DMS153 treated with DMSO at 0.1 percent for 48 hours (cell line): ENCODE data around the gene CEP89.
"Not testable (repeated sequence)": the region's sequence is repeated elsewhere in the genome, so short reads cannot be mapped to it uniquely, and the experiment has no call there.

Source experiments
- DNase-seq: peaks from one replicate; lab custom pipeline; 2025; ENCODE audit not compliant: unreplicated experiment; lab: John Stamatoyannopoulos, UW

Gene CEP89

DNA sequence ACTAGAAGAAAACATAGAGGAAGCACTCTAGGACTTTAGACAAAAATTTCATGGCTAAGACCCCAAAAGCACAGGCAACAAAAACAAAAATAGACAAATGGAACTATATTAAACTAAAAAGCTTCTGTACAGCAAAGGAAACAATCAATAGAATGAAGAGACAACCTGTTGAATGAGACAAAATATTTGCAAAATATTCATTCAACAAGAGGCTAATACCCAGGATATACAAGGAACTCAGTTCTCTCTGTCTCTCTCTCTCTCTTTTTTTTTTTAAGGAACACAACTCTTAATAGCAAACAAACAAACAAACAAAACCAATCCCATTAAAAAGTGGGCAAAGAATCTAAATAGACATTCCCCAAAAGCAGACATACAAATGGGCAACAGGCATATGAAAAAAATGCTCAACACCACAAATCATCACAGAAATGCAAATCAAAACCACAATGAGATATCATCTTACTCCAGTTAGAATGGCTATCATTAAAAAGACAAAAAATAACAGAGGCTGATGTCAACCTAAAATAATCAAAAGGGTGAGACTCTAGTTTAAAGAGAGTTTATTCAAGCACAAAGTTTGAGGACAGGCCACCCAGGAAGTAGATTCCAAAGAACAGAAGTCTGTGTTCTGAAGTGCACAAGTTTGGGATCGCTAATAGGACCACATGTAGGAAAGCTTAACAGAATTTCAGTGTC, 75.1 kb downstream of the CEP89 start:
- DNase-seq: no peak

GRCh38 chr19:32895384-32895783, 76.4 kb downstream of the CEP89 start:
- no peak for DNase-seq

DNA sequence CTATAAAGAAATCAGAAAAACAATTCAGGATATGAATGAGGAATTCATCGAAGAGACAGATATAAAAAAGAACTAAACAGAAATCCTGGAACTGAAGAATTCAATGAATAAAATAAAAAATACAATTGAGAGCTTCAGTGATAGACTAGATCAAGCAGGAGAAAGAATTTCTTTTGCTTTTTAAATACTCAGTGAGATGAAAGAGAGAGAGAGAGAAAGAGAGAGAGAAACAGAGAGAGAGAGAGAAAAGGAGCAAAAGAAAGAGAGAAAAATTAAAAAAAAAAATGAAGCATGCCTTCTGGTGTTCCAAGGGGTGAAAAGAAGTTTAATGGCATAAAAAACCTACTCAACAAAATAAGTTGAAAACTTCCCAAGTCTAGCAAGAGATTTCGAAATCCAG, 80.1 kb downstream of the CEP89 start:
- no peak for DNase-seq

GRCh38 chr19:32890841-32891240, 80.9 kb downstream of the CEP89 start:
- DNase-seq: no peak

DNA sequence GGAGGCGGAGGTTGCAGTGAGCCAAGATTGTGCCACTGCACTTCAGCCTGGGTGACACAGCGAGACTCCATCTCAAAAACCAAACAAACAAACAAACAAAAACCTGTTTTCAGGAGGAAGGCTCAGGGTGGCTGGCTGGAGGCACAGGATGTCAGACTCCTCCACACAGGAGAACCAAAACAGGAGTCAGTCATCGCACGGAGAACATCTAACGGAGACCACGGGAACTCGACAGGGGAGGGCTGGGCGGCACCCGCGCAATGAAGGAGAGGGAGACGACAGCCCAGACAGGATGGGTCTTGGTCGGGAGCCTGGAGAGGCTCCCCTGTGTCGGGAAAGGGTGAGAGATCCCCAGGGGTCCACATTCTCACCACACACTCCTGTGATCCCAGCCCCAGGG, 81.4 kb downstream of the CEP89 start:
- DNase-seq: no peak

DNA sequence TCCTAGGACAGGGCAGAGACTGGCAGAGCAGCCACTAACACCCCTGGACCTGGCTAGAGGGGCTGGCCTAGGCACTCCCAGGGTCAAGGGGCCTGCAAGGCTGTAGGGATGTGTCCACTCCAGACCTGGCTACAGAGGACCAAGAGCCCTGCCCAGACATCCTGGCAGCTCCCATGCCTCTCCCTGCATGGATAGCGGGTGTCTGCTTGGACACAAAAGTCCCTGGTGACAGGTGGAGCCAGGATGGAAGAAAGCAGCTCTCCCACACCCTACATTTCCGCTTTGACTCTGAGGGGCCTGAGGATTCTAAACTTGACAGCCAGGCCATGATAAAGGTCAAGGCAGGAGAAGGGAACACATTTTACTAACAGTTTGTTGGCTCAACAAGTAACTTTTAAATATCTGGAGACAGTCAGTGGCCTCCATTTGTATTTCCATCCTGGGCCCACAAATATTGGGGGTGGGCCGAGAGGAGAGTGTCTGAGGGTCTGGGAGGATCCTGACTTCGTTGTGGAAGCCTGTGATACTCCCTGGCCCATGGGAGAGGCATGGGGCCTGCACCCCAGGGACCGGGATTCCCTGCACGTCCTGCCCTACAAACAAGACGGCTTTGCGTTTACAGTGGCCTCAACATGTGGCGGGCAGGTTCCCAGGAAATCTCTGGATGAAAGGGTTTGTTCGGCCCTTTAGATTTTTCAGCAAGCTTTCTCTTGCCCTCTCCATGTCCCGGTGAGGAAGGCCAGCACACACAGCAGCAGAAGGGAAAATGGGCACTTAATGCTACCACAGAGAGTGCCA, 82.4 kb downstream of the CEP89 start:
- DNase-seq: no peak

DNA sequence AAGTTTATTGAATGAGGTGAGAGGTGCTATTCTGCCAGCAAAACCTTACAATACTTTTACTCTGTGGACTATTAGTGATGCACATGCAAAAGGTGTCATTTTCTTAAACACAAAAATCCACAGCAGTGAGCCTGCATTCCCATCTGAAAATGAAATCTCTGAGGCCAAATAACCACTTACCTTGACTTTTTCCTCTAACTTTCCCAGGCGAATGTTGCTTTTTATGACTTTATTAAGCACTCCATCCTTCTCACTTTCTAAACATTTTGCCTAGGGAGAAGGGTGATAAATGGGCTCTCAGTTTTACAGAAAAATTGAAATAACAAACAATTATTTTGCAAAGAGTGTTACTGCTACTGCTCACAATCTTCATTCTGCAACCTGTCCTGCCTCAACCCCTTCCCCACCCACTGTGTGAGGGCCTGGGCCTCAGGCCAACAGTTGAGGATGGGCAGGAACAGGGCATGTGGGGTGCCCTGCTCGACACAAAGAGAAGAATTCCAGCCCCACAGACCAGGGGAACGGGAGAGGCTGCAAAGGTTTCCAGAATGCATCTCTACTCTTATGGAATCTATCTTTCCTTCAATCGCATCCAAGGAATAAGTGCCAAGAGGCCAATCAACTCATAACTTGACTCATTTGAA, 84.1 kb downstream of the CEP89 start:
- no peak for DNase-seq

DNA sequence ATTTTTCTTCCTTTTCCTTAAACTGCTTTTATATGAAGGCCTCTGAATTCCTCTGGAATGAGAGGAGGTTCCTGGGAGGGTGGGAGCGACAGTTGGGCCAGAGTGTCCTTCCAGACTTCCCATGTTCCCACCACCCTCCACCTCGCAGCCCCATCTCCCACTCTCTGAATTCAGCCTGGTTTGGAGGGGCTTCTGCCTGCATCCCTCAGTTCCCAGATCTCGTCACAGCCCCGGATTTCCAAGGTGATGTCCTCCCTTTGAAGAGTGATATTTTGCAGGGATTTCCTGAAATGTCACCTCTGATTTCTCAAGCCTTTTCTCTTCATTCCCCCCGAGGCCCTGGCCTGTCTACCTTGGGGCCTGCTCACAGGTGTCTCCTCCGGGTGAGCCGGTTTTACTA, 85.5 kb downstream of the CEP89 start:
- no peak for DNase-seq

- DNase-seq: not testable (repeated sequence)
These were observed 86.5 kb downstream of the CEP89 start for GRCh38 chr19:32885255-32885654.

GRCh38 chr19:32881766-32882165, 90.0 kb downstream of the CEP89 start:
- DNase-seq: no peak

DNA sequence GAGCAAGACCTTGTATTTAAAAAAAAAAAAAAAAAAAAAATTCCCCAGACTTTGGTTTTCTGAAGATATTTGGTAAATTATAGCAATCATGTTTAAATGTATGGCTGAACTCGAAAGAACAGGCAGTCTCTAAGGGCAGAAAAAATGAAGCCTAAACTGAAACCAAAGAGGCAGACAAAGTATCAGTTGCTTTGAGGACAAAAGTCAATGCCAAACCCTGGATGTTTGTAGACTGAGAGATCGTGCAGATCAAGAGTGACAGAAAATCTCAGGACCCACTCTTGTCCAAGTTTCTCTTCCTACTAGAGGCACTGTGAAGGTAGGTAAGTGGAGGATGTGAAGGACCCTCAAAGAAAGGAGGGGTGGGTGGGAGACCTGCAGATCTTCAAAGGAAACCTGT, 91.1 kb downstream of the CEP89 start:
- no peak for DNase-seq

GRCh38 chr19:32879741-32880140, 92.0 kb downstream of the CEP89 start:
- no peak for DNase-seq

DNA sequence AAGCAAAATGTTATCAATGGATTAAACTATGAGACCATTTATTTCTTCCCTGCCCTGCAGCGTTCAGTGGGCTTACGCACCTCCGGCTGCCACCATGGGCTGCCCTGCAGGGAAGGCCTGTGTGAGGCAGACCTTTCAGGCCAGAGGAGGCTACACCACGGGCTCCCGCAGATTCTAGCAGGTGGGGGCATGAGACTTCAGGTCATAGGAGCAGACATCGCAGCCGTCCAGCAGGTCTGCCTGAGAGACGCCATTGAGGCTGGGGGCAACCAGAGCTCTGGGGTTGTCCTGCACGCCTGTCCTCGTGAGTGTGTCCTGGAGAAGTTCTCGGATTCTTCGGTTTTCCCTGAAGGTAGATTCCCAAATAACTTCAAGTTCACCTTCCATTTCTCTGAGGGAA, 92.8 kb downstream of the CEP89 start:
- no peak for DNase-seq

- no peak for DNase-seq
These were observed 93.6 kb downstream of the CEP89 start for GRCh38 chr19:32877977-32878745.

GRCh38 chr19:32877323-32877912, 94.3 kb downstream of the CEP89 start:
- DNase-seq: no peak

GRCh38 chr19:32876919-32877285, 94.9 kb downstream of the CEP89 start:
- no peak for DNase-seq

GRCh38 chr19:32876236-32876918, 95.4 kb downstream of the CEP89 start:
- DNase-seq: no peak

- DNase-seq: no peak
These were observed 96.3 kb downstream of the CEP89 start for GRCh38 chr19:32875428-32875827.

DNA sequence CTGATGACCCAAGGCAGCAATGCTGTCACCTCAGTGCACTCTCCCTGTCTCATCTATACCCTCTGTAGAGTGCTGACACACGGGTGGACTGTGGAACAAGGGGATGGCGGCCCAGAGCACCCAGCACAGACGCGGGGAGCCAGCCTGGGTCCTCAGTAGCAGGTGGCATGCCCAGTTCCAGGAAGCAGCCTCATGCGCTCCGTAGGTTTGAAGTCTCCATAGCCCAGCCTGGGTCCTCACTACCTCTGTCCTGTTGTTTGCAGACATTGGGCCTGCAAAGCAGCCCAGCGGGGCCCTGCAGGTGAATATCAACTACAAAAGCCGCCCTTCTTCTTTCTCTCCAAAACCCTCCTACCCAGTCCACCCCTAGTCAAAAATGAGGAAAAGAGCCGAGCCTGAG, 97.2 kb downstream of the CEP89 start:
- DNase-seq: no peak

DNA sequence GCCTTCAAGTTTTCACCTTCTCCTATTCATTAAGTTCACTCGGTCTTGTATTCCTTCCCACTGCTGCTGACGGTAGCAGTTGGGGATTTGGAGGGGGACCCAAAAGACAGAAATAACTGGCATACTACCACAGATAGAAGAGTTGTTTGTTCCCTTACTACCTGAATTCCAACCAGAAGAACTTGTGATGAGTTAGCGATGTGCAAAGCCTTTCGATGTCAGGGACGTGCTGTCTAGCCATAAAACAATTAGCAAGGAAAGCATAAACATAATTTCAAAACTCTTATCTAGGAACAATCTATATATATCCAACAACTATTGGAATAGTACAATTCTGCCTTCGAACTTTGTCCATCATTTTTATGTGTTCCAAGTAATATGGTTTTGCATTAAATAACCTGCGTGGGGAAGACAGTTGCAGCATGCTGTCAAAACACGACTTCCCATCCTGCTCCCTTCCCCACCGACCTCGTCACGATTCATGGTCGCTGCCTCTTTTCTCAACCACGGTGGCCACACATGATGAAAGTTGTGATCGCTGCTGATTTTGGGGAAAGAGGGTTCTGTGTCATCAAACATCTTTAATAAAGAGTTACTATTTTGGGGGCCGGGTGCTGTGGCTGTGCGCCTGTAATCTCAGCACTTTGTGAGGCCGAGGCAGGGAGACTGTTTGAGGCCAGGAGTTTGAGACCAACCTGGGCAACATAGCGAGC, 98.4 kb downstream of the CEP89 start:
- DNase-seq: no peak
